HG02973 (cell line): Measurements from ENCODE around the gene IFNA4.
"Not testable (repeated sequence)": the region's sequence is repeated elsewhere in the genome, so short reads cannot be mapped to it uniquely, and the experiment has no call there.

ENCODE experiments used
- ATAC-seq: cut with Tn5 transposase; IDR thresholded peaks from one replicate; pipeline ENCODE4 v1.9.1; 2021; ENCODE audit warnings: moderate library complexity; ENCODE audit not compliant: unreplicated experiment

IFNA4 gene

GRCh38 chr9:21166560-21166959, 20.8 kb downstream of the IFNA4 start, which contains the start of gene IFNA21:
Gene IFNA21, minus strand, starts transcription at chr9:21166660. Its CDS starts 48 bp downstream, at chr9:21166612.
- ATAC-seq, result not testable (repeated sequence)

GRCh38 chr9:21165516-21165915, 21.9 kb downstream of the IFNA4 start:
- no peak for ATAC-seq

DNA sequence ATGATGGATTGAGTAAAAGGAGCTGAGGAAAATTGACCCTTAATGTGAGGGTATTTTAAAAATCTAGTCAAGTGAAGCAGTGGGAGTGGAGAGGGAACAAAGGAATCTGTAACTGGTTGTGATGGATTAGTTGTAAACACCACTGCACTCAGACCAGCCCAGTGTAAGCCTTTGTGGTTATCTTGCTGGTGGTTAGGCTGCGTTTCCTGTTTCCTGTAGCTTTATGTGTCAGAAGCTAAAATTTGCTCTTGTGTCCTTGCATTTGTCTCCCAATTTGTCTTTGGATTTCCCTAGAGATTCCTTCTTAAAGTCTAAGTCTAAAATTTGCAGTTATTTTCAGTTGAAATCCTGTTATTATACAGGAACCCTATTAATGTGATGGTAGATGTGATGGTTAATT, 27.2 kb downstream of the IFNA4 start:
- ATAC-seq, result peak; percentile 84

DNA sequence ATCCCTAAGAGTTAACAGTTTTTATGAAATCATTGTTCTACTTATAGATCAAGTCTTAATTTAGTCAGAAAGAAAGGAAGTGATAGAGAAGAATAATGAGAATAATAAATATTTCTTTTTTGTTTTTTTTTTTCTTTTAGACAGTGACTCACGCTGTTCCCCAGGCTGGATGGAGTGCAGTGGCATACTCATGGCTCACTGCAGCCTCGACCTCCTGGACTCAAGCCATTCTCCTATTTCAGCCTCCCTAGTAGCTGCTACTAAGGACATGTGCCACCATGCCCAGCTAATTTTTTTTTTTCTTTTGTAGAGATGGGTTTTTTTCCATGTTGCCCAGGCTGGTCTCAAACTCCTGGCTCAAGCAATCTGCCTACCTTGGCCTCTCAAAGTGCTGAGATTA, 31.9 kb downstream of the IFNA4 start:
- ATAC-seq, result no peak

DNA sequence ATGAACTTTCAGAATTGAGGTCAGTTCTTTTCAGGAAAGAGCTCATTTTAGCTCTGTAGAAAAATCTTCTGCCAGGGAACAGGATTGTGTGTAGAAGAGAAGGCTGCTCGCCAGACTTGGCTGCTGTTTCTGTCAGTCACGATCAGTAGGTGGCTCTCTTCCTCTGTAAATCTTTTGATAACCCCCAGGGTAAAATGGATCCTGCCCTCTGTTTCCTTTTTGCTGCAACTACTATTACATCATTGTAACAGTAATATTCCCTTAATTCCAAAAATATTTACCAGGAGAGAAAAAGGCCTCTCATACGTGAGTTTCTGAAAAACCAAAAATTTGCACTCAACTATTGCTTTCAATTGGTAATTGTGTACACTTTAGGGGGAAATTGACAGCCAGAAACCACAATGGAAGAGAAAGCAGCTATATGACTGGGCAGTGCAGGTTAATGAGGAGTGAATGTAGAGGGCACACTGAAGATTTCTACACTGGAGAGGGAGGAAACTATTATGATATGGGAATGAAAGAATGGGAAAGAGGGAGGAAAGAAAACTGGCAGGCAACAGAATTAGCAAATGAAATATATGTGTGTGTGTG, 33.3 kb downstream of the IFNA4 start:
- ATAC-seq, result peak; percentile 76

DNA sequence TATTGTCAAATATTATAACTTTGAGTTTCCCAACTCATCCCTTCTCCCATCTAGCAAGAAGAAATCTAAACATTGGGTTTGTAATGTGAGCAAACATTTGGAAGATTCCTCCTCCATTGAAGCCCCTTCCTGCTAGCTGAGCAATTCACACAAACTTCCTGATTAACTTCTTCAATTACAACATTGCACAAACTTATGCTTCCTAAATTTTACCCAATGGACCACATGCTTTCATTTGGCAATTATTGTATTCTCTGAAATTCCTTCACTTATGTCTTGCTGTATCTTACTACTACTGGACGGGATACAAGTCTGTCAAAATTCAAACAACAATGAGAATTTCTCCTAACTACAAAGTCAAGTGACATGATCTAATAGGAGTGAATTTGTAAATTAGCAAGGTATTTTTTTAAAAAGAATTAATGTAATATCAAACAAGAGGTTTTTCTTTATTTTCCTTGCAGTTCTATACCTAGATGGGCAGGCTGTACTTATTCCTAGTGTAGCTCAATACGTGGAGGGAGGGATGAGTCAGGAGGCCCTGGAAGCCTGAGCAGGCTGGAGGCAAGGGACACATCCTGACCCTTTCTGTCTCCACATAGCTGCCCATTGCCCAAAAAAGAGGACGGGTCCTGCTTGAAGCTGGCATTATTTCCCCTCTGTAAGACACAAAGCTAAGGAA, 33.9 kb downstream of the IFNA4 start:
- peak; percentile 28 for ATAC-seq

GRCh38 chr9:21144603-21145002, 42.8 kb downstream of the IFNA4 start:
- ATAC-seq, result peak; percentile 56

- no peak for ATAC-seq
These were observed 45.9 kb downstream of the IFNA4 start, which contains the start of gene IFNW1 for GRCh38 chr9:21141427-21141882. Gene IFNW1, minus strand, starts transcription at chr9:21141832. Its CDS starts 262 bp downstream, at chr9:21141570.

GRCh38 chr9:21137020-21137419, 50.4 kb downstream of the IFNA4 start:
- no peak for ATAC-seq
